ENCODE measurements around the gene LCN6. TPM values are rescaled to one million over a fixed set of nuclear protein-coding genes. Genes with fewer than 3 reads are reported as not detected.

The LCN6 gene
- total and polyA plus RNA-seq, 9 donors, result 0.30 to 0.31 TPM; not detected in 7

DNA sequence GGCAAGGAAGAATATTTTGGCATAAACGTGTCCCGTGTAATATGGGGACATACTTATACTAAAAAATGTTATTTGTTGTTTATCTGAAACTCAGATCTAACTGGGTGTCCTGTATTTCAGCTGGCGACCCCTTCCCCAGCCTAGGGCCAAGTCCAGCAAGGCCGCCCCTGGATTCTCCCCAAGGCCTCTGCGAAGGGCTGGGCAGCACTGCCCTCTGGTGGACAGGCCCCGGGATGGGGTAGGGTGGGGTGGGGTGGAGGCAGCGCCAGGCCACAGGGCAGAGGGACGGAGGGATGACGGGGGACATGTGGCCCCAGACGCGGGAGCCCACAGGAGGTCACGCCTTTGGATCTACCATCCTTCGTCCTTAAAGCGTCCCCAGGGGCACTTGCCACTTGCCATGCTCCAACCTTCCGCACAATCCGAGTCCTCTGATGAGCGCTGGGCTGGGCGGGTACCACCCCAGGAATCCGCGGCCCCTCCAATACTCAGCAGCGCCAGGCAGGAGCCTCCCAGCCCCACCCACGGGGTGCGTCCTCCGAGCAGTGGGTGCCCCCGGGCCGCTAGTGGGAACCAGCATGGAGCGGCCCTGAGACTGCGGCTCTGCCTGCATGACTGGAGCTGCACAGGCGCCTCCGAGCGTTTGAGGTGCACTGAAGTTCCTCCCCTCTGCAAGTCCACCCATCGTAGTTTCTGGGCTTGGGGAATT lies 54.0 kb downstream of the LCN6 start:
- Histone ChIP-seq H3K27ac (ENCODE audit: low read length) (no peak overlapping the region), H3K27me3 (ENCODE audit: control insufficient read depth, insufficient read depth, low read length) (peaks cover 6% of the 10 kb centered on the region), H3K4me1 (ENCODE audit: control insufficient read depth, insufficient read depth, low read length) (peaks cover 65% of the 10 kb centered on the region), H3K9me3 (replicated peaks; ENCODE audit: control insufficient read depth, low read depth, low read length) (no peaks in the 10 kb centered on the region), H3K4me3 (ENCODE audit: low read length) (no peak overlapping the region), H3K36me3 (ENCODE audit: control insufficient read depth, insufficient read depth, low read length) (no peaks in the 10 kb centered on the region)
- DNase-seq, result no peak
- WGBS (ENCODE audit: insufficient coverage), result 27% methylated on average over 22 of the region's 32 CpGs

Other genes starting within 250 kb of the LCN6 start
- gene NOTCH1, start 202.5 kb downstream of the LCN6 start, total RNA-seq, result 16.7 TPM
- gene NOTCH1, start 202.5 kb downstream of the LCN6 start, polyA plus RNA-seq (ENCODE audit: insufficient read depth in 1 of 8, insufficient read length in 8 of 8, low replicate concordance in 1 of 8), result 10 to 100 TPM; 18.5 to 39.5 (median 27.9) TPM
- gene EGFL7, start 85.6 kb downstream of the LCN6 start, total RNA-seq, result 78.4 TPM
- gene EGFL7, start 85.6 kb downstream of the LCN6 start, polyA plus RNA-seq (ENCODE audit: insufficient read depth in 1 of 8, insufficient read length in 8 of 8, low replicate concordance in 1 of 8), result 10 to 100 TPM; 56.8 to 95.9 (median 63.5) TPM
- 12.6 TPM for gene AGPAT2, start 61.1 kb downstream of the LCN6 start, total RNA-seq
- gene AGPAT2, start 61.1 kb downstream of the LCN6 start, polyA plus RNA-seq (ENCODE audit: insufficient read depth in 1 of 8, insufficient read length in 8 of 8, low replicate concordance in 1 of 8), result 10 to 100 TPM; 11.3 to 22.2 (median 14.9) TPM
- gene DIPK1B, start 36.0 kb downstream of the LCN6 start, total RNA-seq, result 20.3 TPM
- 10 to 100 TPM; 14.1 to 25.3 (median 21.3) TPM for gene DIPK1B, start 36.0 kb downstream of the LCN6 start, polyA plus RNA-seq (ENCODE audit: insufficient read depth in 1 of 8, insufficient read length in 8 of 8, low replicate concordance in 1 of 8)
- gene LCN10, start 5.6 kb downstream of the LCN6 start, total RNA-seq, result 12.3 TPM
- gene LCN10, start 5.6 kb downstream of the LCN6 start, polyA plus RNA-seq (ENCODE audit: insufficient read depth in 1 of 8, insufficient read length in 8 of 8, low replicate concordance in 1 of 8), result 10 to 100 TPM in 4 of 8 donors, 1 to 10 TPM in 4; 2.5 to 15.5 (median 9.8) TPM
- gene LCN8, start 9.7 kb upstream of the LCN6 start, total RNA-seq, result 6.9 TPM
- gene LCN8, start 9.7 kb upstream of the LCN6 start, polyA plus RNA-seq (ENCODE audit: insufficient read depth in 1 of 8, insufficient read length in 8 of 8, low replicate concordance in 1 of 8), result 10 to 100 TPM in 1 of 8 donors, 1 to 10 TPM in 7; 1.6 to 12.8 (median 3.9) TPM
- not detected for gene LCN15, start 16.0 kb upstream of the LCN6 start, total RNA-seq
- gene LCN15, start 16.0 kb upstream of the LCN6 start, polyA plus RNA-seq (ENCODE audit: insufficient read depth in 1 of 8, insufficient read length in 8 of 8, low replicate concordance in 1 of 8), result 1 to 10 TPM in 1 of 8 donors, under 1 TPM in 7; 0.16 to 4.0 (median 0.68) TPM
- gene TMEM141, start 42.8 kb upstream of the LCN6 start, total RNA-seq, result 43.8 TPM
- 10 to 100 TPM; 34.2 to 53.2 (median 44.6) TPM for gene TMEM141, start 42.8 kb upstream of the LCN6 start, polyA plus RNA-seq (ENCODE audit: insufficient read depth in 1 of 8, insufficient read length in 8 of 8, low replicate concordance in 1 of 8)
- 0.84 TPM for gene CCDC183, start 47.8 kb upstream of the LCN6 start, total RNA-seq
- 1 to 10 TPM; 1.2 to 4.6 (median 2.2) TPM for gene CCDC183, start 47.8 kb upstream of the LCN6 start, polyA plus RNA-seq (ENCODE audit: insufficient read depth in 1 of 8, insufficient read length in 8 of 8, low replicate concordance in 1 of 8)
- 37.6 TPM for gene RABL6, start 59.4 kb upstream of the LCN6 start, total RNA-seq
- gene RABL6, start 59.4 kb upstream of the LCN6 start, polyA plus RNA-seq (ENCODE audit: insufficient read depth in 1 of 8, insufficient read length in 8 of 8, low replicate concordance in 1 of 8), result 10 to 100 TPM; 53.6 to 66.0 (median 61.1) TPM
- 1.2 TPM for gene AJM1, start 94.0 kb upstream of the LCN6 start, total RNA-seq
- gene AJM1, start 94.0 kb upstream of the LCN6 start, polyA plus RNA-seq (ENCODE audit: insufficient read depth in 1 of 8, insufficient read length in 8 of 8, low replicate concordance in 1 of 8), result 1 to 10 TPM; 1.5 to 3.7 (median 2.5) TPM
- gene PHPT1, start 100.9 kb upstream of the LCN6 start, total RNA-seq, result 145 TPM
- 100 to 1,000 TPM; 103 to 137 (median 114) TPM for gene PHPT1, start 100.9 kb upstream of the LCN6 start, polyA plus RNA-seq (ENCODE audit: insufficient read depth in 1 of 8, insufficient read length in 8 of 8, low replicate concordance in 1 of 8)
- gene MAMDC4, start 103.8 kb upstream of the LCN6 start, total RNA-seq, result 4.7 TPM
- gene MAMDC4, start 103.8 kb upstream of the LCN6 start, polyA plus RNA-seq (ENCODE audit: insufficient read depth in 1 of 8, insufficient read length in 8 of 8, low replicate concordance in 1 of 8), result 10 to 100 TPM in 2 of 8 donors, 1 to 10 TPM in 6; 2.7 to 33.5 (median 5.7) TPM
- 418 TPM for gene EDF1, start 117.8 kb upstream of the LCN6 start, total RNA-seq
- gene EDF1, start 117.8 kb upstream of the LCN6 start, polyA plus RNA-seq (ENCODE audit: insufficient read depth in 1 of 8, insufficient read length in 8 of 8, low replicate concordance in 1 of 8), result 100 to 1,000 TPM; 343 to 402 (median 381) TPM
- 5.4 TPM for gene TRAF2, start 138.0 kb upstream of the LCN6 start, total RNA-seq
- gene TRAF2, start 138.0 kb upstream of the LCN6 start, polyA plus RNA-seq (ENCODE audit: insufficient read depth in 1 of 8, insufficient read length in 8 of 8, low replicate concordance in 1 of 8), result 10 to 100 TPM in 5 of 8 donors, 1 to 10 TPM in 3; 9.1 to 11.9 (median 10.3) TPM
- gene FBXW5, start 196.2 kb upstream of the LCN6 start, total RNA-seq, result 49.7 TPM
- 10 to 100 TPM; 39.9 to 54.8 (median 45.1) TPM for gene FBXW5, start 196.2 kb upstream of the LCN6 start, polyA plus RNA-seq (ENCODE audit: insufficient read depth in 1 of 8, insufficient read length in 8 of 8, low replicate concordance in 1 of 8)
- 0.58 TPM for gene C8G, start 196.7 kb upstream of the LCN6 start, total RNA-seq
- gene C8G, start 196.7 kb upstream of the LCN6 start, polyA plus RNA-seq (ENCODE audit: insufficient read depth in 1 of 8, insufficient read length in 8 of 8, low replicate concordance in 1 of 8), result 1 to 10 TPM in 1 of 8 donors, under 1 TPM in 6, not detected in 1; 0.17 to 2.3 (median 0.86) TPM
- gene LCN12, start 203.7 kb upstream of the LCN6 start, total RNA-seq, result 0.44 TPM
- gene LCN12, start 203.7 kb upstream of the LCN6 start, polyA plus RNA-seq (ENCODE audit: insufficient read depth in 1 of 8, insufficient read length in 8 of 8, low replicate concordance in 1 of 8), result 1 to 10 TPM in 3 of 8 donors, under 1 TPM in 4, not detected in 1; 0.10 to 5.3 (median 0.75) TPM
- 8.4 TPM for gene PTGDS, start 229.0 kb upstream of the LCN6 start, total RNA-seq
- 10 to 100 TPM in 3 of 8 donors, 1 to 10 TPM in 5; 2.8 to 15.9 (median 7.0) TPM for gene PTGDS, start 229.0 kb upstream of the LCN6 start, polyA plus RNA-seq (ENCODE audit: insufficient read depth in 1 of 8, insufficient read length in 8 of 8, low replicate concordance in 1 of 8)
- gene LCNL1, start 234.5 kb upstream of the LCN6 start, total RNA-seq, result 0.53 TPM
- gene LCNL1, start 234.5 kb upstream of the LCN6 start, polyA plus RNA-seq (ENCODE audit: insufficient read depth in 1 of 8, insufficient read length in 8 of 8, low replicate concordance in 1 of 8), result 1 to 10 TPM in 1 of 8 donors, under 1 TPM in 7; 0.12 to 1.3 (median 0.34) TPM
- gene PAXX, start 243.9 kb upstream of the LCN6 start, total RNA-seq, result 19.1 TPM
- 10 to 100 TPM; 21.2 to 31.7 (median 27.3) TPM for gene PAXX, start 243.9 kb upstream of the LCN6 start, polyA plus RNA-seq (ENCODE audit: insufficient read depth in 1 of 8, insufficient read length in 8 of 8, low replicate concordance in 1 of 8)
- gene CLIC3, start 248.0 kb upstream of the LCN6 start, total RNA-seq, result 0.27 TPM
- 1 to 10 TPM in 2 of 8 donors, under 1 TPM in 6; 0.34 to 8.4 (median 0.64) TPM for gene CLIC3, start 248.0 kb upstream of the LCN6 start, polyA plus RNA-seq (ENCODE audit: insufficient read depth in 1 of 8, insufficient read length in 8 of 8, low replicate concordance in 1 of 8)